SK-N-SH treated with all-trans-retinoic acid at 6 μM for 48 hours (cell line): ENCODE data around the gene MEP1A.

Source experiments
- ARNTL ChIP-seq: fragments of 450-650 bp; formaldehyde crosslinking; IDR thresholded peaks from 2 replicates; pipeline ENCODE4 v1.5.0; 2020; ENCODE audit warnings: low read depth, mild to moderate bottlenecking, moderate library complexity, borderline replicate concordance
- BACH2 ChIP-seq: fragments of 250-450 bp; sonication (Bioruptor Pico); IDR thresholded peaks from 2 replicates; pipeline ENCODE4 v1.9.0; 2021; ENCODE audit warnings: mild to moderate bottlenecking, borderline replicate concordance
- CSDC2 ChIP-seq: fragments of 250-450 bp; sonication (Bioruptor Pico); IDR thresholded peaks from 2 replicates; pipeline ENCODE4 v1.5.0; 2020; ENCODE audit warnings: mild to moderate bottlenecking, moderate library complexity
- ESRRG ChIP-seq: fragments of 250-450 bp; sonication (Bioruptor Pico); IDR thresholded peaks from 2 replicates; pipeline ENCODE4 v1.6.1; 2021; ENCODE audit warnings: mild to moderate bottlenecking
- PATZ1 ChIP-seq: fragments of 250-450 bp; sonication (Bioruptor Pico); IDR thresholded peaks from 2 replicates; pipeline ENCODE4 v1.8.0; 2020; ENCODE audit warnings: mild to moderate bottlenecking, moderate library complexity, borderline replicate concordance
- POU6F1 ChIP-seq: fragments of 250-450 bp; sonication (Bioruptor Pico); IDR thresholded peaks from 2 replicates; pipeline ENCODE4 v1.8.0; 2021; ENCODE audit warnings: low read depth, mild to moderate bottlenecking, moderate library complexity, borderline replicate concordance
- PPARA ChIP-seq: fragments of 250-450 bp; sonication (Bioruptor Pico); IDR thresholded peaks from 2 replicates; pipeline ENCODE4 v1.5.0; 2020; ENCODE audit warnings: mild to moderate bottlenecking, borderline replicate concordance
- RARB ChIP-seq: fragments of 250-450 bp; sonication (Bioruptor Pico); IDR thresholded peaks from 2 replicates; pipeline ENCODE4 v1.8.0; 2021; ENCODE audit warnings: mild to moderate bottlenecking, moderate library complexity
- TSHZ2 ChIP-seq: fragments of 250-450 bp; sonication (Bioruptor Pico); IDR thresholded peaks from 2 replicates; pipeline ENCODE4 v1.5.0; 2020; ENCODE audit warnings: mild to moderate bottlenecking, moderate library complexity
- ZC3H10 ChIP-seq: fragments of 250-450 bp; sonication (Bioruptor Pico); IDR thresholded peaks from 2 replicates; pipeline ENCODE4 v1.5.1; 2021; ENCODE audit warnings: mild to moderate bottlenecking, moderate library complexity
- ZFP3 ChIP-seq: fragments of 250-450 bp; sonication (Bioruptor Pico); IDR thresholded peaks from 2 replicates; pipeline ENCODE4 v1.5.0; 2020; ENCODE audit warnings: mild to moderate bottlenecking, moderate library complexity
- ZFP30 ChIP-seq: fragments of 450-650 bp; formaldehyde crosslinking; IDR thresholded peaks from 2 replicates; pipeline ENCODE4 v1.5.0; 2022; ENCODE audit warnings: mild to moderate bottlenecking, moderate library complexity
- ZNF70 ChIP-seq: fragments of 450-650 bp; formaldehyde crosslinking; IDR thresholded peaks from 2 replicates; pipeline ENCODE4 v1.5.0; 2020; ENCODE audit warnings: mild to moderate bottlenecking, moderate library complexity

- TF ChIP-seq ESRRG (CRISPR knock-in tag) (no peak), RARB (CRISPR knock-in tag) (no peak), ZNF70 (CRISPR knock-in tag) (no peak), ZFP3 (CRISPR knock-in tag) (no peak), PATZ1 (CRISPR knock-in tag) (no peak), ZC3H10 (no peak), PPARA (CRISPR knock-in tag) (no peak), CSDC2 (no peak), ARNTL (CRISPR knock-in tag) (no peak), POU6F1 (CRISPR knock-in tag) (no peak), BACH2 (CRISPR knock-in tag) (no peak), ZFP30 (no peak), TSHZ2 (CRISPR knock-in tag) (no peak)
Measured at GRCh38 chr6:46756469-46757213, 36.5 kb upstream of the MEP1A start.
